ENCODE results near the gene NUP133. TPM values are rescaled to one million over a fixed set of nuclear protein-coding genes. Genes with fewer than 3 reads are reported as not detected.
"Not testable (repeated sequence)": the region's sequence is repeated elsewhere in the genome, so short reads cannot be mapped to it uniquely, and the experiment has no call there.

The NUP133 gene
- total and polyA plus RNA-seq, 7 experiments from 2014 or later = 19.4 to 45.8 (median 35.8) TPM

- Mint-ChIP-seq H3K36me3 (peaks cover 0 to 8% (median 4%) of the 10 kb centered on the region in 5 donors), H3K27ac (no peak overlapping the region), H3K4me3 (no peak overlapping the region), H3K9me3 (peaks cover 0 to 23% (median 10%) of the 10 kb centered on the region in 11 donors), H3K4me1 (peaks cover 0 to 7% (median 3%) of the 10 kb centered on the region in 7 donors), H3K27me3 (peaks cover 48 to 64% (median 52%) of the 10 kb centered on the region in 5 donors)
- intact Hi-C loops (cut with micrococcal nuclease) = no loop called here
- H3K27ac ChIP-seq (ENCODE audit: low read depth, low read length) = no peak overlapping the region
- DNase-seq = no peak
- peaks cover 0 to 3% of the 10 kb centered on the region in 2 donors for H3K27me3 ChIP-seq (ENCODE audit: control insufficient read depth in 2 of 2, insufficient read depth in 2 of 2, low read length in 2 of 2)
- no peaks in the 10 kb centered on the region for H3K9me3 ChIP-seq (ENCODE audit: control insufficient read depth in 2 of 3, low read length in 3 of 3)
- H3K4me1 ChIP-seq (ENCODE audit: control insufficient read depth in 2 of 2, insufficient read depth in 2 of 2, low read length in 2 of 2) = peaks cover 0 to 1% of the 10 kb centered on the region in 2 donors
- no peak overlapping the region for H3K4me3 ChIP-seq (ENCODE audit: low read length)
- no peaks in the 10 kb centered on the region for H3K36me3 ChIP-seq (ENCODE audit: control insufficient read depth in 2 of 3, insufficient read depth in 3 of 3, low read length in 3 of 3)
- no peak for ATAC-seq
- CTCF ChIA-PET = no interaction called here
- POLR2A ChIA-PET = no interaction called here
These were observed 82.5 kb downstream of the NUP133 start for GRCh38 chr1:229425564-229426159.

- Histone ChIP-seq H3K27me3 (ENCODE audit: control insufficient read depth in 2 of 2, insufficient read depth in 2 of 2, low read length in 2 of 2) (no peaks in the 10 kb centered on the region), H3K36me3 (ENCODE audit: control insufficient read depth in 2 of 3, insufficient read depth in 3 of 3, low read length in 3 of 3) (no peaks in the 10 kb centered on the region), H3K4me3 (ENCODE audit: low read length) (no peak overlapping the region), H3K9me3 (ENCODE audit: control insufficient read depth in 2 of 3, low read length in 3 of 3) (no peaks in the 10 kb centered on the region), H3K27ac (ENCODE audit: low read depth, low read length) (no peak overlapping the region), H3K4me1 (ENCODE audit: control insufficient read depth in 2 of 2, insufficient read depth in 2 of 2, low read length in 2 of 2) (no peaks in the 10 kb centered on the region)
- CTCF ChIA-PET = no interaction called here
- Mint-ChIP-seq H3K9me3 (peaks cover 0 to 22% (median 10%) of the 10 kb centered on the region in 11 donors), H3K36me3 (peaks cover 0 to 8% (median 4%) of the 10 kb centered on the region in 5 donors), H3K4me3 (no peak overlapping the region), H3K4me1 (no peaks in the 10 kb centered on the region), H3K27ac (no peak overlapping the region), H3K27me3 (peaks cover 20 to 34% (median 27%) of the 10 kb centered on the region in 5 donors)
- intact Hi-C loops (cut with micrococcal nuclease) = no loop called here
- DNase-seq = no peak
- POLR2A ChIA-PET = no interaction called here
- no peak for ATAC-seq
These were observed 87.4 kb downstream of the NUP133 start for GRCh38 chr1:229420765-229421164.

GRCh38 chr1:229420224-229420623, 87.9 kb downstream of the NUP133 start:
- DNase-seq = no peak
- CTCF ChIA-PET = no interaction called here
- intact Hi-C loops (cut with micrococcal nuclease) = no loop called here
- Mint-ChIP-seq H3K27me3 (peaks cover 14 to 29% (median 24%) of the 10 kb centered on the region in 5 donors), H3K4me1 (no peaks in the 10 kb centered on the region), H3K4me3 (no peak overlapping the region), H3K36me3 (peaks cover 0 to 8% (median 4%) of the 10 kb centered on the region in 5 donors), H3K27ac (no peak overlapping the region), H3K9me3 (peaks cover 0 to 22% (median 10%) of the 10 kb centered on the region in 11 donors)
- no peak overlapping the region for H3K4me3 ChIP-seq (ENCODE audit: low read length)
- POLR2A ChIA-PET = no interaction called here
- ATAC-seq = no peak
- no peak overlapping the region for H3K27ac ChIP-seq (ENCODE audit: low read depth, low read length)
- H3K36me3 ChIP-seq (ENCODE audit: control insufficient read depth in 2 of 3, insufficient read depth in 3 of 3, low read length in 3 of 3) = no peaks in the 10 kb centered on the region
- no peaks in the 10 kb centered on the region for H3K4me1 ChIP-seq (ENCODE audit: control insufficient read depth in 2 of 2, insufficient read depth in 2 of 2, low read length in 2 of 2)
- no peaks in the 10 kb centered on the region for H3K27me3 ChIP-seq (ENCODE audit: control insufficient read depth in 2 of 2, insufficient read depth in 2 of 2, low read length in 2 of 2)
- H3K9me3 ChIP-seq (ENCODE audit: control insufficient read depth in 2 of 3, low read length in 3 of 3) = no peaks in the 10 kb centered on the region

GRCh38 chr1:229418586-229418985, 89.6 kb downstream of the NUP133 start:
- CTCF ChIA-PET; H3K36me3 ChIP-seq (ENCODE audit: control insufficient read depth in 2 of 3, insufficient read depth in 3 of 3, low read length in 3 of 3); H3K9me3 Mint-ChIP-seq; DNase-seq; H3K4me3 ChIP-seq (ENCODE audit: low read length); H3K27ac Mint-ChIP-seq; POLR2A ChIA-PET; intact Hi-C loops (cut with micrococcal nuclease); H3K27me3 ChIP-seq (ENCODE audit: control insufficient read depth in 2 of 2, insufficient read depth in 2 of 2, low read length in 2 of 2); ATAC-seq; H3K4me1 Mint-ChIP-seq; H3K4me3 Mint-ChIP-seq; H3K27ac ChIP-seq (ENCODE audit: low read depth, low read length); H3K9me3 ChIP-seq (ENCODE audit: control insufficient read depth in 2 of 3, low read length in 3 of 3); H3K4me1 ChIP-seq (ENCODE audit: control insufficient read depth in 2 of 2, insufficient read depth in 2 of 2, low read length in 2 of 2); H3K36me3 Mint-ChIP-seq: not testable (repeated sequence)
- H3K27me3 Mint-ChIP-seq = peaks cover 4 to 24% (median 15%) of the 10 kb centered on the region in 5 donors

GRCh38 chr1:229412810-229413209, 95.3 kb downstream of the NUP133 start:
- POLR2A ChIA-PET; H3K4me3 Mint-ChIP-seq; H3K36me3 Mint-ChIP-seq; DNase-seq; H3K27ac ChIP-seq (ENCODE audit: low read depth, low read length); H3K9me3 Mint-ChIP-seq; H3K4me3 ChIP-seq (ENCODE audit: low read length); H3K9me3 ChIP-seq (ENCODE audit: control insufficient read depth in 2 of 3, low read length in 3 of 3); H3K27ac Mint-ChIP-seq; H3K27me3 ChIP-seq (ENCODE audit: control insufficient read depth in 2 of 2, insufficient read depth in 2 of 2, low read length in 2 of 2); H3K36me3 ChIP-seq (ENCODE audit: control insufficient read depth in 2 of 3, insufficient read depth in 3 of 3, low read length in 3 of 3); H3K4me1 ChIP-seq (ENCODE audit: control insufficient read depth in 2 of 2, insufficient read depth in 2 of 2, low read length in 2 of 2); ATAC-seq; CTCF ChIA-PET: not testable (repeated sequence)
- H3K4me1 Mint-ChIP-seq = peaks cover 7 to 17% (median 9%) of the 10 kb centered on the region in 7 donors
- H3K27me3 Mint-ChIP-seq = peaks cover 27 to 55% (median 30%) of the 10 kb centered on the region in 5 donors
- intact Hi-C loops (cut with micrococcal nuclease) = loop anchor here in 1 of 2 donors (5.0 kb wide), 1 partner anchor 71 kb away; the partner anchor contains the start of gene CCSAP

- Mint-ChIP-seq H3K4me3 (no peak overlapping the region), H3K36me3 (no peaks in the 10 kb centered on the region), H3K4me1 (peaks cover 7 to 19% (median 12%) of the 10 kb centered on the region in 7 donors), H3K27ac (no peak overlapping the region), H3K27me3 (peaks cover 32 to 62% (median 34%) of the 10 kb centered on the region in 5 donors), H3K9me3 (no peaks in the 10 kb centered on the region)
- POLR2A ChIA-PET = no interaction called here
- ATAC-seq = no peak
- H3K27me3 ChIP-seq (ENCODE audit: control insufficient read depth in 2 of 2, insufficient read depth in 2 of 2, low read length in 2 of 2) = no peaks in the 10 kb centered on the region
- no peaks in the 10 kb centered on the region for H3K9me3 ChIP-seq (ENCODE audit: control insufficient read depth in 2 of 3, low read length in 3 of 3)
- CTCF ChIA-PET = no interaction called here
- no peaks in the 10 kb centered on the region for H3K36me3 ChIP-seq (ENCODE audit: control insufficient read depth in 2 of 3, insufficient read depth in 3 of 3, low read length in 3 of 3)
- H3K4me3 ChIP-seq (ENCODE audit: low read length) = no peak overlapping the region
- intact Hi-C loops (cut with micrococcal nuclease) = loop anchor here in 1 of 2 donors (5.0 kb wide), 1 partner anchor 70 kb away; the partner anchor contains the start of gene CCSAP
- DNase-seq = no peak
- H3K27ac ChIP-seq (ENCODE audit: low read depth, low read length) = no peak overlapping the region
- no peaks in the 10 kb centered on the region for H3K4me1 ChIP-seq (ENCODE audit: control insufficient read depth in 2 of 2, insufficient read depth in 2 of 2, low read length in 2 of 2)
These were observed 96.1 kb downstream of the NUP133 start for GRCh38 chr1:229412056-229412455.
